NT2/D1 (cell line): ENCODE results near the gene PKD2L2.

Experiments
- SUZ12 ChIP-seq: IDR thresholded peaks from 2 replicates; pipeline ENCODE4 v1.6.1; 2011; ENCODE audit not compliant: insufficient read length, insufficient read depth; ENCODE audit errors: extremely low read depth
- YY1 ChIP-seq: IDR thresholded peaks from 2 replicates; pipeline ENCODE4 v1.6.1; 2011; ENCODE audit not compliant: insufficient read length, insufficient read depth

GRCh38 chr5:137933491-137933911, 44.2 kb downstream of the PKD2L2 start:
- TF ChIP-seq YY1 (no peak), SUZ12 (no peak)
